Femur (tissue), 1 donor: ENCODE results near the gene PDGFC.

Experiments used
- DNase-seq: peaks from one replicate; pipeline ENCODE4 v3.0.0-alpha.2; 2017

The PDGFC gene

DNA sequence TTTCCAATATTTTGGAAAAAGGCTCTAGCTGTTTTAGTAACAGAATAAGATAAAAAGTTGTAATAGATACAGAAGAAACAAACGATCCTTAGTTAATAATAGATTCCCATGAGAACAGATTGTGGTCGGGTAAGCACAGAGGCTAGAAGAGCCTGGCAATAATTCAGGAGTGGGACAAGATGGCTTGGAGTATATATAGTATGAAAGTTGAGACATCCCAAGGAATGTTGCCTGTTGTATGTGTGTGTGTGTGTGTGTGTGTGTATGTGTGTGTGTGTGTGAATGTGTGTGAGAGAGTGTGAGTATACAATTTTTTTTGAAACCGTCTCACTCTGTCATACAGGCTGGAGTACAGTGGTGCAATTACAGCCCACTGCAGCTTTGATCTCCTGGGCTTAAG is 150.7 kb downstream of the PDGFC start:
- no peak for DNase-seq

DNA sequence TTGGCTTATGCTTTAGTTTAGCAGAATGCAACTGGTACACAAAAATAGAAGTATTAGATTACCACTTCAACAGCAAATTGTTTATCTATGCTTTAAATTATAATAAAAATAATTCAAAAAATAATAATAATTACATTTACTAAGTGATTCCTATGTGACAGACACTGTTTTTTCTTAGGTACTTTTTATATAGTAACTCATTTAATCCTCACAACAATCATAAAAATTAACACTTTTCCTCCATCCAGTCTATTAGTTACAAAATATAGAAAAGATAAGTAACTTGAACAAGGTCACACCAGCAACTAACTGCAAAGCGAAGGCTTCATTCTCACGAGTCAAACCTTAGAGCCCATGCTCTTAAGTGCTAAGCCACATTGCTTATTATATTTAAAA is 155.2 kb downstream of the PDGFC start:
- DNase-seq, result no peak

DNA sequence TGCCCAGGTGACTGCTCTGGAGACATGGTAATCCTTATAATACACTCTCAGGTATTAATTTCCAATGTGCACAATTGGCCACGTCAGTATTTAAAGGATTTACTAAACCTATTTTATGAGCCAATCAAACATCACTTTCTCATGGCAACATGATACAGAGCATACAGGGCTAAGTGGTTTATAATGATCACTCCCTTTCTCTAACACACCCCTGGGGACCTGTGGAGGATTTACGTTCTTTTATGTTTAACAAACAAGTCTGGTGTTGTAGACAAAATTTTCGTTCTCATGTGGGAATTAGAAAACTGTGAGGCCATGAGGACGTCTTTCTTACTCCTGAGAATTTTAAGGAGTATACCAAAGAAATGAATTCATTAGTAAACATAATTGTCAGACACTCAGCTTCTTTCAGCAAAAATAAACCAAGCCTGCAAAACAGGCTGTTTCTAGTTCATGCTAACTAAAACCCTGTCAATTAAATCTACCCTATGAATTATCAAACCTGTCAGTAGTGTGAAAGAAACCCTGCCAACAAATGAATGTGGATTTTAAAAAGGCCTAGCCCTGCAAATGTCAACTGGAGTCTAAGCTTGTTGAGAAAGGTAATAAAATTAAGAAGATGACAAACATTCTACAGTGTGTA is 155.8 kb downstream of the PDGFC start:
- DNase-seq, result no peak

DNA sequence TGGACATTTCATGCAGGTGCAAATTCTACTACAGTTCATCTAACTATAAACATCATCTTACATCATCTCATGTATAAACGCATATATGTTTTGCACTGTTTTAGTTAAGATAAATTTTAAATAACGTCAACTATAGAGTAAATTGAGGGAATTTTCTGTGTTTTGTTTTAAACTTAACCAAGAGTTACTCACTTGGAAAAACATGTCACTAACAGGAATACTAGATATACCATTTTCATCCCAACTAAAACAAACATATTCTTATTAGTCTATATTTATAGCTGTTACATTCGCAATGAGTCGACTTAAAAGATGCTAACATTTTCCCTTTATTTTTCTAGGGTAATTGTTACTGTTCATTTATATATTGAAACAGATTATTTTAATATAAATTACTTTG is 159.6 kb downstream of the PDGFC start:
- DNase-seq, result no peak

DNA sequence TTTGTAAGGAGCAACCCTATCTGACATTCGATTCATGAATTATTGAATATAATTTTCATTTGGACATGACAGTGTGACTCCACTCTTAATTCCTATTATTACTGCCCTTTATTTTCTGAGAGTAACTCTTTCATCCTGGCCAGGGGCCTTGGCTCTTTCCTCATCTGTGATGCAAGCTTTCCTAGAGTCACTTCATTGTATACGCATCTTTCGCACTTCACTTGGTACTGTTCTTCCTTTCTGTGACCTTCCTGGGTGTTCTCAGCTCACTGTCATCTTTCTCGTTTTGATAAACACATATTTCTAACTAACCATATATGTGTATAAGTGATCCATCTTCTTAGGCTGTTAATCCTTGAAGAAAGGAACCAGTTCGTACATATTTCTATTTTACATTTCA is 160.3 kb downstream of the PDGFC start:
- DNase-seq, result no peak

DNA sequence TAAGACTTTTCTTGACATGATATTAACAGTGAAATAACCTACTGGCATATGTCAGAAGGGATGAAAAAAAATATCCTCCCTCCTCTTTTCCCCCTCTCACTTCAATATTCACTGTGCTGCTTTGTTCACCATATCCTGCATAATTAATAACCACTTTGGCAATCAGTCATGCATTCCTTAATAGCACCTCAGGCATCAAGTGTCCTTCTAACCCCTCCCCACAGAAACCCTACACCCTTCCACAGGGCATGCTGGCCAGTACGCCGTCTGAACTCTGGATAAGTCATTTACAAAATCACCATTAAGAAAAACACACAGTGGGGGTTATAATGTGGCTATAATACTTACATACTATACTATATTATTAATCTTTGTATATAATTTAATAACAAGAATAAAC is 165.9 kb downstream of the PDGFC start:
- no peak for DNase-seq

DNA sequence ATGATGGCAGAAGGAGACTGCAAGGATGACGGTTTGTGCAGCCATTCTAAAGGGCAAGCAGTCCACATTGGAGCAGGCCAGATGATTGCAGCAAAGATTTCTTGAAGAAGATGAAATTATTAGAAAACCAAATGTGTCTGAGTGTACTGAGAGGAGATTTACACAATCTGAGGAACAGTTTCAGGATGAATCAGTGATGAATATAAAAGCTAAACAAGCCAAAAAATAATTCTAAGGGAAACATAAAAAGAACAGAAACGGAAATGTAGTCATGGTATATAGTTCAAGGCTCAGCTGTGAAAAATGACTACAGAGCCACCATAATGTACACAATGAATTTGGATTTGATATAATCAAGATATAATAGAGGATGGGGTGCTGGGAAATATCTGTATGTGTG is 168.5 kb downstream of the PDGFC start:
- no peak for DNase-seq

DNA sequence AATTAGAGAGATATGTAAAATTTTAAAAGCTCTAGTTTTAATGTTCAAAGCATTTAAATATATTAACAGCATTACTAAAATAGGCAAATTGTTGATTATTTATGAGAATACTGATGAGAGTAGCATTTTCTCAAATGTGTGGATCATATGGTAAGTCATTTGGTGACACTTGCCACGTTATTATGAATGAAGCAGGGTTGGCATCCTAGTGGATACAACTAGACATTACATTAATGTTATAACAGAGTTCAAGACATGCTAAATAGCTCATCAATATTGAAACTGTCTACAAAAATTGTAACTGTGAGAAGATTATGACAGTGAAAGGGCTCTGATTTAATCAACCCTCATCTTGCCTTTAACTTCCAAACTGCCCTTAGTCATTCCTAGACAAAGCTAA is 171.1 kb downstream of the PDGFC start:
- no peak for DNase-seq

DNA sequence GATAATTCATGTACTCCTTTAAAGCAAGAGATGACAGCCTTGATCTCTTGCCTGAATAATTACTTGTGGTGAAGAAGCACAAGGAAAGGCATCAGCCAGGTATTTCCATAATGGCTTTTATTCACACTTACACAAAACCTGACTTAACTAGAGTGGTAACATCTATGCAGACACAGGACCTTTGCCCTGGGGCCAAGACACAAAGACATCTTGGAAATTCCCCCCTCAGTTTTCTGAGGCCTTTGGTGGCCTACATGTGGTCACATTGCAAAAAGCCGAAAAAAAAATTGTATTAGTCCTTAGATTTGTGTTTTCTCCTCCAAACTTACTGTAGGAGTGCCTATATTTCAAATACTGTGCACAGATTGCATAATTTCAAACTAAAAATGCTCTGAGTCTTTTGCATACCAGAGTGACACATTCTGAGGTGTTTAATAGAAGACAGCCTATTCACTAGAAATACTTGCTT is 172.4 kb downstream of the PDGFC start:
- DNase-seq, result no peak

DNA sequence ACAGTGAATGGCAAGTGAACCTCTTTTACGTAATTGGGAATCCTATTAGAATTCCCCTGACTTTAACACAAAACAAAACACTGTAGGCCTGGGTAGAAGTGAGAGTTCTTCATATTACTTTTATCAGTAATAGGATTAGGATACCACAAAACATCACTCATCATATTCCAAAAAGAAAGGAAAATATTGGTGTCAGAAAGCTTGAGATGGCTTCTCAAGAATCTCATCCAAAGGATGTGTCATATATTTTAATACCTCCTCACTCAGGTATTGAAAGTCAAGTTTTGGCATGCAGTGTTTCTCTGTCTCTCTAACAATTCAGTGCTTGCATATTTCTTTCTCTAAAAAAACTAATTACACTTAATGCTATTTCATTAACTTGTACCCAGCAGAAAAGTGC is 173.2 kb downstream of the PDGFC start:
- DNase-seq, result no peak

DNA sequence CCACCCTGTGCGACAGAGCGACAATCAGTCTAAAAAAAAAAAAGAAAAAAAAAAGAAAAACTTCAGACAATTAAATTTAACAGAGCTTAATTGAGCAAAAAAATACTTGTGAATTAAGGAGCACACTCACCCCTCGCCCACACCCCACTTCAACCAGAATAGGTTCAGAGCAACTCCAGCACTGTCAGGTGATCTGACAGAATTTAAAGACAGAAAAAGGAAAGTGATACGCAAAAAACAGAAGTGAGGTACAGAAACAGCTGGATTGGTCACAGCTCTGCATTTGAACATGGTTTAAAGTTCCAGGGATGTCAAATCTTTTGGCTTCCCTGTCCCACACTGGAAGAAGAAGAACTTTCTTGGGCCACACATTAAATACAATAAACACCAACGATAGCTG is 174.4 kb downstream of the PDGFC start:
- no peak for DNase-seq

DNA sequence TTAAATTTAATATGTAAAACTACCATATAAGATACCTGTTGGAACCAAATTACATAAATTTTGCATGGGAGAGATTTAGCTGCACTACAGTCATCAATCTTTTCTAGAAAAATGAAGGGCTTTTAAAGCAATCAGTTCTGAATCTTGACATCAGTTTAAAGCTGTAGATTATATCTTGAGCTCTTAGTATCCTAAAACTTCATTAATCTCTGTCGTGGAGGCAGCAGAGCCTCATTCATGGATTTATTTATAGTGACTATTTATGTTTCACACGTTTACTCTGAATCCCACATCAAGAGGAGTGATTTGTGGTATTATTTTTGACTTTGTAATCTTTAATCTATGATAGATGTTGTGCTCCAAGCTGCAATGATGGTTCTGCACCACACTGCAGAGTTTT is 175.9 kb downstream of the PDGFC start:
- no peak for DNase-seq

DNA sequence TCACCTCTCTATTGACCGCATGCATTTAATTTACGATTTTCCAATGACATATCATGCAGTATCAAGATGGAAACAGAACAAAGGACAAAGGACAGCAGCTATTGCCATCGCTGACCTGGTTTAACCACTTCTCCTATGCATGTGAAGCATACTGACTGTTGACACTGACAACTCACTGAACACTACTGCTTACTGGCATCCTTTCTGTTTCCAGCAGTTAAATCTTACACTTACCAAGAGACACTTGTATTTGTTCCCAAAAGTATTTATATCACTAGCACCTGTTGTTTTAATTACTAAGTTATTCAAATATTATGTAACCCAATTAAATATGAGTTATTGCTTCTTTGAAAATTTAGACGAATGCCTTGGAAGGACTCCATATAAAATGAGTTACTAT is 176.7 kb downstream of the PDGFC start:
- no peak for DNase-seq

DNA sequence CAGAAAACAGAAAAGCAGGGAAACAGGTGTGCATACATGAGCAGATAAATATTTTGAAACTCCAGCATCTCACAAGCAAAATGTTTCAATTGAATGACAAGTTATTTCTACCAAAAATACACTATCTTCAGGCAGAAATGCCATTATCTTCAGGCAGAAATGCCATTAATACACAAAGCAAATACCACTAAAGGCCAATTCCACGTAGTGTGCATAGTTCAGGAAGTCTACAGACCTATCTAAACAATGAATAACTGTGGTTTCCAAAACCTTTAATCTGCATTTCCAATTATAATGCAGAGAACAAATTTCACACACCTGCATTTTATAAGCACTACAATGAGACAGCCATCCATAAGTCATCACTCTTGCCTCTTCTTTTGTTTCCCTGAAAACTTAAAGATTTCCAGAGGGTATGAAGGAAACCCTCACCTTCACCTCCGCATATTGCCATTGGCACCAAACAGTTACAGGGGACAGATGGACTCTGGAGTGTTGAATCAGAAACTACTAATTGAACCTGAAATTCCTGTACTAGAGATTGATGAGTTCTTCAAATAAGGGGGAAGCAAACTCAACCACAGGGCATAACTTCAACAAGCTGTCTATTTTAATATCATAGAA is 179.0 kb downstream of the PDGFC start:
- DNase-seq, result no peak

DNA sequence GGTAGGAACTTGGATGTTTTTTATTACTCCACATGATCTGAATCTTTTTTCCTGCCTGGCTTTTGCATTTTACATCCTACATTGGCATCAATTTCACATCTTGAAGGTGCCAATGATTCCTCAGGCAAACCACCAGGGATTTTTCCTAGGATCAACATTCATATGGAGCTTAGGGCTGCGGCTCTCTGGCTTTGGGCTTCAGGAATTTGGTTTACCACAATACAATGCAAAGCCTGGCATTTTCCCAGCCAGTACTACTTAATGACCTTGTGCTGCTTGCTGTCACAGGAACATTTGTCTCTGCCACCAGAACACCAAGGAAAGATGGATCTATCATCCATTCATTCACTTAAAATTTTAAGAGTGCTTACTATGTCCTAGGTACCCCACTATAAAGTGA is 180.7 kb downstream of the PDGFC start:
- DNase-seq, result peak; percentile 56

DNA sequence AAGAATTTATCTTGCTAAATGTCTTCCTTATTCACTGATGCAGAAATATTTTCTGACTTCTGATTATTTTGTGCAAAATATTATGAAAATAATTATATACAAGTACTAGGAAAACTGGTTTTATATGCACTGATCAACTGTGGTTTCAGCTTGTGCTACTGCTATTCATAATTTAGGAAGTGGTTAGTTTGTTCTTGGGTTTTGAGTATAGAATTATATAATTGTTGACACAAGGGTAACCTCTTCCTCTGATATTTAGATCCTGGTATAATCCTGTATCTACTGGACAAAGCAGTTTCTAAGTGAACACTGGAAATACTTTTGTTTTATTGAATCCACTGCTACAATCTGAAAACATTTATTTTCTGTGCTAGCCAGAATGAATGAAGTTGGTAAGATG is 182.8 kb downstream of the PDGFC start:
- DNase-seq, result no peak

DNA sequence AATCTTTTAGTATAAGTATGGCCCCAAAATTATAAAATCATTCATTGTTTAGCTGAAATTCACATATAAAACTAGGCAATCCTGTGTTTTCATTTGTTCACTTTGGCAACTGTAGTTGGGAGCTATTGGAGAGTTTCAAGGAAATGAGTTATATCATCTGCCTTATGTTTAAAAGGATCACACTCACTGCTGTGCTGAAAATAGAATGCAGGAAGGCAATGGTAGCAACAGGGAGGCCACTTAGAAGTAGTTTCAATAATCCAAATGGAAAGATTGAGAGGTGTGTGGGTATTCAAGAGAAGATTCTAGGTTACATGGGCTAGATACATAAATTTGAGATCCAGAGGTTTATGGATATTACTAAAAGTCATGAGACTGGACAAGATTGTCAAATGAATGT is 184.9 kb downstream of the PDGFC start:
- no peak for DNase-seq

DNA sequence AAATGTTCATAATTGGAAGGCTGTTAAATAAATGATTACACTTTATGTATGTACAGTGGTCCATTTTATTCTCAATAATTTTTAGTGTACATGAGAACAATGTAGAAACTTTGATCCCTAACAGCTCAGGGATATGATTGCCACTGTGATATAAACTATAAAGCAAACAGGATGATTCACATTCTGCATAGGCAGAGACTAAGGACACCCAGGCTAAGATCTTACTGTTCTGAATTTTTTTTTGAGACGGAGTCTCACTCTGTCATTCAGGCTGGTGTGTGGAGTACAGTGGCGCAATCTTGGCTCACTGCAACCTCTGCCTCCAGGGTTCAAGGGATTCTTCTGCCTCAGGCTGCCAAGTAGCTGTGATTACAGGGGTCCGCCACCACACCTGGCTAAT is 186.6 kb downstream of the PDGFC start:
- DNase-seq, result no peak

DNA sequence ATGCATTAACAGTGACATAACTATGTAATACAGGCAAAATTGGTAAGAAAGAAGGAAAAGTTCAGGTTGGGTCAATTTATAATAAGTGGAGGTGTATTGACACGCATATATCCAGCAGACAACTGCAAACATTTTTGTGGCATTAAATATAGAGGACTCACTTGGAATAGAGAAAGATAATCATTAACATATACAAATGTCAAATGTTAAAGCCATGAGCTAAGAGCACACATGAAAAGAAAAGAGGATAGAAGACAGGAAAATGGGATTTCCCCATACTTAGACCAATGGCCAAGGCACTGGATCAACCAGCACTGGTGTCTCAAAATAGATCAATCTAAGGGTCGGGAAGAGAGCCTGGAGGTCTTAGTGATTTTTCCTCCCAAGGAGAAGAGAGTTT is 187.6 kb downstream of the PDGFC start:
- no peak for DNase-seq

DNA sequence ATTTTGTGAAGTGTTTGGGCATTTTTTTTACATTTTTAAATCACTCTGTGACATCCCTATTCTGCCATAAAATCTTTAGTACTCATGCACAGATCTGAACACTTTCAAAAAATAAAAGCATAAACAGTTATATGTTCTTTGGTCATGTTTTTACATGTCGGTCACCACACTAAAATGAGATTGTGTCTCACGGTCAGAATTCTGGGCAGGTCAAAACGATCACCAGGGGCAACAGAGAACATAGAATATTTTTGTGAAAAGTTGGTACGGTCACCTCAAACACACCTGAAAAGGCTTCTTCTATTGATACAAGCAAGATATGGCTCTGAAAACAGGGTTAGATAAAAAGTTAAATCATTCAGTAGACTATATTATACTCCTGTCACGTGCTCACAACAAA is 189.1 kb downstream of the PDGFC start:
- no peak for DNase-seq

DNA sequence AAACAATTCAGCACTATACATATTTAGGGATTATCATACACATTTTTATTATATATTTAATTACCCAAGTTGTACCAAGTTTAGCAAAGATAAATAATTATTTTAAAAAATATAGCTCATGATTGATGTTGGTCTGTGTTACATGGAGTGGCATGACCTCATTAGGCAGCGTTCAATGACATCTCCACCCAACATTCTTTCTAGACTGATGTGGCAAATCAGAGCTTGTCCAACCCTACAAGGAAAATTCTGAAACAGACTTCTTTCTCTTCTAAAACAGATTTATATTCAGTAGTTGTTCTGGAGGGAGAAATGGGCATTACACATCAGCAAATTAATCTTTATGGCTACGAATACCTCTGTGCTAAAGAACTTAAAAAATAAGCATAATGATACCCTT is 189.7 kb downstream of the PDGFC start:
- DNase-seq, result no peak

DNA sequence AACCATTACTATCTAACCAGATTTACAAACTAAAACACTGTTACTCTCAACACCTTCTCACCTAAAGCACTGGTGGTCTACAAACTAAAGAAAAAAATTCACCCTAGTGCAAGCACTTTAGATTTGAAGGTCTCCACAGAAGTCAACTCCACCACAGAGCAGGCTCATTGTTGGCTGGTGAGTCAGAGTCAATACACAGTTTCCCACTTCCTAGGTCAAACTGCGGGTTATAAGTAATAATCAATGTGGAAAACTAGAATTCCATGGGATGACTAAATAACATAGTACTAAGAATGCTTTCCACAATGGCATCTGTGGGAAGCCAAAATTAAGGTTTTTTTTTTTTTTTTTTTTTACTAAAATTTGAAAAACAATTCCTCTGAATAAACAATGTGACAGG is 191.8 kb downstream of the PDGFC start:
- peak; percentile 27 for DNase-seq

DNA sequence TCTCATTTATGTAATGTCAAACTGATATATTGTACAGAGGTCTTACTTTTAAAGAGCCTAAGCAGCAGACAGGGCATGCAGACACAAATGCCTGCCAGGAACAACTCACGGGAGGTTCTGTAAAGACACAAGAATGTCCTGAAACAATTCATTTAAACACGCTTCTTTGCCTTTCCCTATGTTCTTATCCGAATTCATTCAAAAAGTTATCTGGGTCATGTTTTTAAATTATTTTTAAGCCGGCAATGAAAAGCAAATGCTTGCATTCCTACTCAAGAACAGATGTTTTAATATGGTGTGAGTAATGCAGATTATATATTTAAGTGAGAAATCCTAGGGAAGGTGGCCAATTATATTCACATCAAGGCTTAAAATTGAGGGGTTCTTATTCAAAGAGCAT is 192.6 kb downstream of the PDGFC start:
- no peak for DNase-seq

DNA sequence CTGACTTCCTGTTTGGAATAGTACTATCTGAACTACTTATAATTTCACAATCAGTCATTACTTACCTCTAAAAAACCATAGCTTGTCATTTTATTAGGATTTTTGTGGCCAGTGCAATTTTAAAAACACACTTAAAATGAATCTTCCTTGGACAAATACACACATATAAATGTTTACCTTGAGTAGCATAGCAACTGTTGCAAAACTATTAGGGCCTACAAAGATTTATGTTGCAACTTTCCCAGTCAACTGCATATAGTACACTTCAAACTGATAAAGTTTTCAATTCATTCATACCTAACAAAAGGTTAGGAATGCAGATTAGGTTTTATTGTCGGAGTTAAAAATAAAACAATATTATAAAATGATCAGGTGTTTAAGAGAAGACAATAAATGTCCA is 193.0 kb downstream of the PDGFC start:
- no peak for DNase-seq

DNA sequence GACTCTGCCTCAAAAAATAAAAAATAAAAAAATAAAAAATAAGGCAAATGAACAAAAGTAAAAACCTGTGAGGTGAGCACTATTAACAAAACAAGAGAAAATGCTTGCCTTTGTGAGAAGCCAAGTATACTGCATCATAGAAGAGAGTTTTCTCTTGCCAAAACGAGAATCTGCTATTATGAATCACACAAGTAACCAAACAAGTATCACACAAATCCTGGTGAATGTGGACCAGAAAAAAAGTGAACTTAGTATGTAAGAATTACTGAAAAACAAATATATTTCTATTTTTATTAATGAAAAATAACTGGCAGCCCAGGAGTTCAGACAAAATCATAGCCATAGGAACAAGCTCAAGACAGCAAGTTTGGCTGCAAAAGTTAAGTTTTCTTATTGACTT is 193.5 kb downstream of the PDGFC start:
- no peak for DNase-seq
